8988T (cell line): ENCODE data around the gene DIRAS2.
"Not testable (repeated sequence)": the region's sequence is repeated elsewhere in the genome, so short reads cannot be mapped to it uniquely, and the experiment has no call there.

Experiments
- DNase-seq: peaks from one replicate; pipeline ENCODE4 v3.0.0; 2011

The DIRAS2 gene

DNA sequence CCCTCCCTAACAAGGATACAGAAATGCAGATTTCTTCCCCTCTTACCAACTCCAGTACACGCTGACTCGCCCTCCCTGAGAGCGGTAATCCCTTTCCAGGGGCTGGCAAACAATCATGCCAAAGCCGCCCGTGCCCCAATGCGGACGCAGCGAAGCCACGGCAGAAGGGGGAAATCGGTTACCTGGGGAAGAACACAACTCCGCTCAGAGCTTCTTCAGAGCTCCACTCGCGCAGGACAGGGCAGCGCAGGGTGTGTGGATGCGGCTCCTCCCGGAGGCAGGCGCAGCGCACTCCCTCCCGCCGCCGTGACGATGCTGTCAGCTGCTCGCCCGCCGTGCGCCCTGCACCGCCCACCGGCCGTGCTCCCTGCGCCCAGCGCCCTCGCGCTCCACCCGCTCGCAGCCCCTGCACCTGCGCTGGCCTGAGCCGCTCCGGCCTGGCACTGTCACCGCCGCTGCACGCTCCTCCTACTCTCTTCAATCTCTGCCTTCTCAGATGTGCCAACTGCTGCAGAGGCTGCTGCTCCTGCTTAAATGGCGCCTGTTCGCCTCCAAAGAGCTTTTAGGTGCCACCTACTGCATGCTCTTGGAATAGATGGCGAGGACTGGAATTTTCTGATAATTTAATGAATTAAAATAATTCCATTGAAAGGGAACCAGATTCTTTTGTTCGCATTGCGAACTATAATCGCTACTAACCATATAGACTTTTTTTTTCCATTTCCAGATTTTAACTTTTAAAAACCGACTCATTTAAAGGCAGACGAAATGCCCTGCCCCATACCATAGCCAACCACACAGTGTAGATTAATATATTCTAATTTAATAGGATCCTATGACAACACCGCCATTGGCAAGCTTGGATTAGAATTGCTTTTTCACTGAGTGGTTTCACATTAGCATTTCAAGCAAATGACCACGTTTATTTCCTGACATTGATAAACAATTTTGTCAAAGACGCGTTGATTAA is at the start of gene DIRAS2:
DIRAS2 (minus strand) TSS at position 255 of the 970 bp plus-strand sequence. CDS start 28,997 bp downstream, outside the sequence.
- DNase-seq: peak; percentile 11

- no peak for DNase-seq
Measured at GRCh38 chr9:90684736-90685135, 42.1 kb upstream of the DIRAS2 start.

- DNase-seq: no peak
Measured at GRCh38 chr9:90684106-90684505, 41.5 kb upstream of the DIRAS2 start.

- DNase-seq: no peak
Measured at GRCh38 chr9:90680534-90680933, 37.9 kb upstream of the DIRAS2 start.

DNA sequence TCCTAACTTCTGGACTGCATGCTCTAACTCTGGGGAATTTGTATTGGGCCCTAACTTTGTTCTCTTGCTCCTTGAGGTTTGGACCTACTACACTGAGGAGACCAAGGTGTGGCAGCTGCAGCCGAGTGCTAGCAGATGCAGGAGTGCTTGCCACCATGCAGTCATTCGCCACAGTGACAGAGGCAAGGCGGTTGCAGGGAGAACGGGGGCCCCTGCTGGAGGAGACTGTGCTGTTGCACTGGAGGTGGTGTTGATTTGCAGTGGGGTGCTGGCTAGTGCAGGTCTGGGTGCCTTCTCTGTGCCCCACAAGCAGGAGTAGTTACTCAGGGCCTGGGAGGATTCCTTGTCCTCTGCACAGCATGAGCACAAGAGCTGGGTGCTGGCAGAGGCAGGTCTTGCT is 22.4 kb upstream of the DIRAS2 start:
- DNase-seq: no peak

DNA sequence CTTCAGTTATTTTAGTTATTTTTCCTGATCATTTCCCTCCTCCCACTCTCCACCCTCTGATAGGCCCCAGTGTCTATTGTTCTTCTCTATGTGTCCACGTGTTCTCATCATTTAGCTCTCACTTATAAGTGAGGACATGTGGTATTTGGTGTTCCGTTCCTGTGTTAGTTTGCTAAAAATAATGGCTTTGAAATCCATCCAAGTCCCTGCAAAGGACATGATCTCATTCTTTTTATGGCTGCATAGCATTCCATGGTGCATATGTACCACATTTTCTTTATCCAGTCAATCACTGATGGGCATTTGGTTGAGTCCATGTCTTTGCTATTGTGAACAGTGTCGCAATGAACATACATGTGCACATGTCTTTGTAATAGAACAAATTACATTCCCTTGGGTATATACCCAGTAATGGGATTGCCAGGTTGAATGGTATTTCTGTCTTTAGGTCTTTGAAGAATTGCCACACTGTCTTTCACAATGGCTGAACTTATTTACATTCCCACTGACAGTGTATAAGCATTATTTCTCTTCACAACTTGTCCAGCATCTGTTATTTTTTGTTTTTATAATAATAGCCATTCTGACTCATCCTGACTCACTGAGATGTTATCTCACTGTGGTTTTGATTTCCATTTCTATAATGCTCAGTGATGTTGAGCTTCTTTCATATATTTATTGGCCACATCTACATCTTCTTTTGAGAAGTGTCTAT is 17.2 kb upstream of the DIRAS2 start:
- no peak for DNase-seq

DNA sequence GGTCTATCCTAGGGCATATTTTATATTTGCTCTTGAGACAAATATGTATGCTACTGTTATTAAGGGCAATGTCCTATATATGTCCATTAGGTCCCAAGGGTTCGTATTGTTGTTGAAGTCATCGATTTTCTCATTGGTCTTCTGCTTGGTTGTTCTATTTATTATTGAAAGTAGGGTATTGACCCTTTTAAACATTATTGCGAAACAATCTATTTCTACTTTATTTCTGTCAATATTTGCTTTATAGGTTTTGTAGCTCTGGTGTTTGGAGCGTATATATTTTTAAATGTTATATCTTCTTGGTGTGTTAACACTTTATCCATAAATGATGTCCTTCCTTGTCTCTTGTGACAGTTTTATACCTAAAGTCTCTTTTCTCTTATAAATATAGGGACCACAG is 16.2 kb upstream of the DIRAS2 start:
- DNase-seq: no peak

- DNase-seq: no peak
Measured at GRCh38 chr9:90658181-90658580, 15.6 kb upstream of the DIRAS2 start.

DNA sequence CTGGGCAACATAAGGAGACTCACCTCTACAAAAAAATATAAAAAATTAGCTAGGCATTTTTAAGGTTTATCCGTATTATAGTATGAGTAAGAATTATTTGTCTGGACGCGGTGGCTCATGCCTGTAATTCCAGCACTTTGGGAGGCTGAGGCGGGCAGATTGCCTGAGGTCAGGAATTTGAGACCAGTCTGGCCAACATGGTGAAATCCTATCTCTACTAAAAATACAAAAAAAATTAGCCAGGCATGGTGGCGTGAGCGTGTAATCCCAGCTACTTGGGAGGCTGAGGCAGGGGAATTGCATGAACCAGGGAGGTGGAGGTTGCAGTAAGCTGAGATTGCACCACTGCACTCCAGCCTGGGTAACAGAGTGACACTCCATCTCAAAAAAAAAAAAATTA is 14.3 kb upstream of the DIRAS2 start:
- DNase-seq: not testable (repeated sequence)

DNA sequence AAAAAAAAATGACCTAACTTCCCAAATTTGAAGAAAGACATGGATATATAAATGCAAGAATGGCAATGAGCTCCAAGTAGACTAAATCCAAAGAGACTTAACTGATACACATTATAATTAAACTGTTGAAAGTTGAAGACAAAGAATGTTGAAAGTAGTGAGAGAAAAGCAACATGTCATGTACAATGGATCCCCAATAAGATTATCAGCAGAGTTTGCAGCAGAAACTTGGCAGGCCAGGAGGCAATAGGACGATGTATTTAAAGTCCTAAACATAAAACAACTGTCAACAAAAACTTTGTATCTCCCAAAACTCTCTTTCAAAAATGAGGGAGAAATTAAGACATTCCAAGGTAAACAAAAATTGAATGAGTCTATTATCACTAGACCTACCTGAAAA is 8.6 kb upstream of the DIRAS2 start:
- no peak for DNase-seq

GRCh38 chr9:90647843-90648242 is 5.2 kb upstream of the DIRAS2 start:
- DNase-seq: no peak

- DNase-seq: no peak
Measured at GRCh38 chr9:90645721-90646120, 3.1 kb upstream of the DIRAS2 start.

DNA sequence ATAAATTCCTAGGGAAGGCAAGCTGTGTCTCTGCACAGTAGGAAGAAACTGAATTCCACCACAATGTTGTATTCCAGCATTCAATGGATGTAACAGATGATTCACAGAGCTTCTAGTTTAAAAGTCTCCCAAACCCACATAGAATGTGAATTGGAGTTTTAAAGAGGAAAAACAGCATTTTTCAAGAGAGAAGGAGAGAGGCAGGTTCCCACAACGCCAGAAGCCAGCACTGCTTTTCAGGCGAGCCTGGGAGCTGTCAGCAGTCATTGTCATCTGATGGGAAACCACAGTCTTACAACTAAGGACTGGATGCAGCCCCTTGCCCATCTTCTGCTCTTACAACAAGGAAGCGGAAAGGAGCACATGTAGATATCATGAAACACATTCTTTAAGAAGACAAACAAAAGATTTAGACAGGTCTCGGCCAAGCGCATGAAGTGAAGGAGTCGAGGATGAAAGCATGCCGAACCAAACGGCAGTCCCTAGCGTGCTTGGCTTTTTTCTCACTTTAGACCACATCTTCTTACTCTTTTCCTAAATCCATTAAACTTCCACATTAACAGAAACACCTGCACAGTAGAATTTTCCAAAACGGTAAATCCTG is 638 bp downstream of the DIRAS2 start:
- no peak for DNase-seq

DNA sequence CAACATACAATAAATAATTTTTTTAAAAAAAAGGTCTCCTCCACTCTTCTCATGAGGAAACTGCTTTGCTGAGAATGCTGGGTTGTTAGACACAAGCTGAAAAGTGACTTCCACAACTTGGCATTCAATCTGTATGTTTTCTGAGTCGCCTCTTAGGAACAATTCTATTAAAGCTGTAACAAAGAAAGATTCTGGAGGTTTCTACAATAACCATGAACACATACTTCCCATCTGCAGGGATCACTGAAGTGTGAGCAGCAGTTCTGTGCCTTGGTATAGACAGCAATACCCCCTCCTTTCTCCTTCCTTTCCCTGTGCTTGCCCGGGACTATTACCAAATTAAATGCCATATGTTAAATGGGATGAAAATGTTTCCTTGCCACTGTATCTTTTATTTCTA is 1.5 kb downstream of the DIRAS2 start:
- DNase-seq: no peak

- no peak for DNase-seq
Measured at GRCh38 chr9:90640361-90640760, 2.3 kb downstream of the DIRAS2 start.

GRCh38 chr9:90637626-90638025 is 5.0 kb downstream of the DIRAS2 start:
- DNase-seq: no peak

DNA sequence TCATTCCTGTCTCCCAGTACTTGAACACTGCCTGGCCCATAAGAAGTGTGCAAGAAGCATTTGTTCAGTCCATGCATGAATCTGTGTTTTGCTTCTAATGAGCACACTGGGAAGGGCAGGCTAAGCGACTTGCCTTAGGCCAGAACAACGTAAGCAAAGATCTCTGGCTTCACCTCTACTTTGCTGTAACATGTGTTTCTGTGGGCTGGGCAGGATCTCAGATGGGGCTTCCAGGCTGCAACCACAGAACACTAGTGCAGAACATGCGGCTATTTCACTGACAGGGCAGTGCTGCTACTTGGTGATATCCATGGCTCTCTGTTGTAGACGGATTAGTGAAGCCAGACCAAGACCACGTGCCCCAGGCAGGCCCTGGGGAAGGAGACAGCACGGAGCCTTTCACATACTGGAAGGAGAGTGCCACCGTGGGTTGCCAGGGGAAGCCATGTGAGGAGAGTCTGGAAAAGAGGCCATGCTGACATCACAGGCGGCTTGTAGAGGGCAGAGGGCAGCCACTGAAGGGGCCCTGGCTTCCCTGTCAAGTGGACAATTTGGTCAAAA is 9.9 kb downstream of the DIRAS2 start:
- no peak for DNase-seq

DNA sequence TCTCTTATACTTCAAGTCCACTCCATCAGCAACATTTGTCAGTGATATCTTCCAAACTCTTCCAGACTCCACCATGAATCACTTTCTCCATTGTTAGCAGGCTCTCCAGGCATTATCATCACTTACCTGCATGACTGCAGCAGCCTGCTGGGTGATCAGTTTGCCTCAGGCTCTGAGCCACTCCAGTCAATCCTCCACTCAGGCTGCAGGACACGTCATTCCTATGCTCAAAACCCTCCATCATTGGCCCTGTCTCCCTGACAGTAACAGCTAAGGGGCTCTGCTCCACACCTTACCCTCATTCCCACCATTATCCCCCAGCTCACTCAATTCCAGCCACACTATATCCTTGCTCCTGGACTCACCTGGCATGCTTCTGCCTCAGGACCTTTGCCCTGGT is 10.7 kb downstream of the DIRAS2 start:
- no peak for DNase-seq

GRCh38 chr9:90629991-90630390 is 12.6 kb downstream of the DIRAS2 start:
- DNase-seq: no peak

DNA sequence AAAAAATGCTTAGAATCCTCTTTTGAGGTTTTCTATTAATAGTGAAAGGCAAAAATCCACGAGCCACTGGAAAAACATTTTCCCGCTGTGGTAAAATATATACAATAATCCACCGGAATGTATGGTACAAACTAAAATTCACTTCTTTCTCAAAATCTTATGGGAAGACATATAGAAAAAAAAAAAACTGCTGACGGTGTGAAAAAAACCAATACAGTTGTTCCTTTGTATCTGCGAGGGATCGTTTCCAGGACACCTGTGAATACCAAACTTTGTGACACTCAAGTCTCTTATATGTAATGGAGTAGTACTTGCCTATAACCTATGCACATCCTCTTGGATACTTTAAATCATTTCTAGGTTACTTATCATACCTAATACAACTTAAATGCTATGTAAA is 13.3 kb downstream of the DIRAS2 start:
- DNase-seq: no peak

DNA sequence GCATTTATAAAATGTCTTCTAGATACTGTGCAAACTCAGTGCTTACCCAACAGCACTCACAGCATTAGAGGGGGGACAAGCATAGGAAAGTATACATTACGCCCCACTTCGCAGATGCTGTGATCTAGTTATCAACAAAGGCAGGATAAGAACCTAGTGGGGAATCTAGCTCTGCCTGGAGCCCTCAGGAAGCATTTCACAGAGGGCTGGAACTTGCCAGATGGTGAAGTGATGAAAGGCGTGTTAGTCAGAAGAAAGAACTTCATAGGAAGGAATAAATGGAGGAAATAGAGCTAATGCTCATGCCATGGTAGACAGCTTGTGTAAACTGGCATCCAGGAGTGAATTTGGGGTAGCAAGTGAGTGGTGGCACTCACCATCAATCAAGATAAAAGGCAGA is 25.8 kb downstream of the DIRAS2 start:
- no peak for DNase-seq

DNA sequence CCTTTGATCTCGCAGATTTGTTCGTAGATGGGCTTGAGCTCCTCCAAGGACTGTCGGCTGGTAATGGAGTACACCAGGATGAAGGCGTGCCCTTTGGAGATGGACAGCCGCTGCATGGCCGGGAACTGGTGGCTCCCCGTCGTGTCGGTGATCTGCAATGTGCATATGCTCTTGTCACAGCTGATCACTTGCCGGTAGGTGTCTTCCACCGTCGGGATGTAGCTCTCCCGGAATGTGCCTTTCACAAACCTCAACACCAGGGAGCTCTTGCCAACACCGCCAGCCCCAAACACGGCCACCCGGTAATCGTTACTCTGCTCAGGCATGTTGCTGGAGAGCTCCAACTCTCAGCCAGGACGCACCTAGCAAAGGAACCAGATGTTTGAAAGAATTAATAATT is 29.1 kb downstream of the DIRAS2 start:
- no peak for DNase-seq

GRCh38 chr9:90612957-90613356 is 29.7 kb downstream of the DIRAS2 start:
- DNase-seq: no peak
